Liver (tissue), 9 donors: ENCODE data around the gene ESRP2. TPM values are rescaled to one million over a fixed set of nuclear protein-coding genes. Genes with fewer than 3 reads are reported as not detected.

ENCODE experiments used
- DNase-seq: peaks from one replicate; pipeline ENCODE4 v3.0.0-alpha.2; 2017; ENCODE audit warnings: low spot score
- H3K27ac ChIP-seq, 2 donors: one replicate each; pipeline ENCODE4 v1.7.0; 2013; ENCODE audit warnings: inconsistent platforms in 2 of 2, low read length in 2 of 2, control low read depth in 1 of 2, low read depth in 1 of 2, mild to moderate bottlenecking in 1 of 2
- H3K27me3 ChIP-seq, 4 donors: one replicate each; pipeline versions ENCODE4 v1.6.1 to v1.7.0; 2013; ENCODE audit warnings: low read length in 3 of 4, inconsistent platforms in 1 of 4, mild to moderate bottlenecking in 1 of 4, moderate library complexity in 1 of 4; ENCODE audit not compliant: control insufficient read depth in 4 of 4, insufficient read depth in 4 of 4
- H3K36me3 ChIP-seq, 4 donors: one replicate each; pipeline versions ENCODE4 v1.6.1 to v1.7.0; 2013; ENCODE audit warnings: low read length in 3 of 4, mild to moderate bottlenecking in 3 of 4, low read depth in 1 of 4, moderate library complexity in 1 of 4; ENCODE audit not compliant: control insufficient read depth in 4 of 4, insufficient read depth in 3 of 4
- H3K4me1 ChIP-seq, 4 donors: one replicate each; pipeline versions ENCODE4 v1.6.1 to v1.7.0; 2013; ENCODE audit warnings: low read length in 3 of 4, mild to moderate bottlenecking in 3 of 4, moderate library complexity in 1 of 4; ENCODE audit not compliant: control insufficient read depth in 4 of 4, insufficient read depth in 4 of 4
- H3K4me3 ChIP-seq, 3 donors: one replicate each; pipeline versions ENCODE4 v1.6.1 to v1.7.0; 2013; ENCODE audit warnings: low read length in 3 of 3, control low read depth in 1 of 3, low read depth in 1 of 3, mild to moderate bottlenecking in 1 of 3
- H3K9ac ChIP-seq, 2 donors: one replicate each; pipeline ENCODE4 v1.7.0; 2013; ENCODE audit warnings: low read length in 2 of 2, mild to moderate bottlenecking in 2 of 2, moderate library complexity in 2 of 2, control low read depth in 1 of 2, low read depth in 1 of 2
- H3K9me3 ChIP-seq, 4 donors: one replicate each; pipeline versions ENCODE4 v1.6.1 to v1.7.0; 2013; ENCODE audit warnings: low read length in 3 of 4; ENCODE audit not compliant: control insufficient read depth in 4 of 4
- ATF3 ChIP-seq: IDR thresholded peaks from 2 replicates; pipeline ENCODE4 v1.6.1; 2016; ENCODE audit warnings: antibody characterized with exemption
- CTCF ChIP-seq: fragments of 150-350 bp; IDR thresholded peaks from 2 replicates; pipeline ENCODE4 v1.5.1; 2017; ENCODE audit warnings: improper control_type of control experiment, low read depth, low read length; ENCODE audit not compliant: missing input control
- EGR1 ChIP-seq, 2 donors: IDR thresholded peaks; 2 replicates each; pipeline ENCODE4 v1.6.1; 2016 to 2018; ENCODE audit warnings: antibody characterized with exemption in 2 of 2, low read depth in 2 of 2
- FOXA1 ChIP-seq: IDR thresholded peaks from 2 replicates; pipeline ENCODE4 v1.6.1; 2016; ENCODE audit warnings: antibody characterized with exemption
- FOXA2 ChIP-seq: IDR thresholded peaks from 2 replicates; pipeline ENCODE4 v1.6.1; 2016; ENCODE audit warnings: antibody characterized with exemption
- GABPA ChIP-seq, 2 donors: IDR thresholded peaks in 1 of 2; conservative IDR thresholded peaks in 1 of 2; 2 replicates each; pipeline ENCODE4 v1.6.1; 2016; ENCODE audit warnings: antibody characterized with exemption in 2 of 2, mild to moderate bottlenecking in 1 of 2, moderate library complexity in 1 of 2
- HNF4A ChIP-seq, 2 donors: conservative IDR thresholded peaks; 2 replicates each; pipeline ENCODE4 v1.6.1; 2016; ENCODE audit warnings: antibody characterized with exemption in 2 of 2, mild to moderate bottlenecking in 2 of 2
- HNF4G ChIP-seq: IDR thresholded peaks from 2 replicates; pipeline ENCODE4 v1.6.1; 2016; ENCODE audit warnings: antibody characterized with exemption
- JUND ChIP-seq, 2 donors: IDR thresholded peaks; 2 replicates each; pipeline ENCODE4 v1.6.1; 2016; ENCODE audit warnings: antibody characterized with exemption in 2 of 2
- MAX ChIP-seq: IDR thresholded peaks from 2 replicates; pipeline ENCODE4 v1.6.1; 2016; ENCODE audit warnings: antibody characterized with exemption
- NR2F2 ChIP-seq: IDR thresholded peaks from 2 replicates; pipeline ENCODE4 v1.6.1; 2016; ENCODE audit warnings: antibody characterized with exemption
- RAD21 ChIP-seq, 2 donors: IDR thresholded peaks; 2 replicates each; pipeline ENCODE4 v1.6.1; 2016; ENCODE audit warnings: antibody characterized with exemption in 2 of 2, mild to moderate bottlenecking in 2 of 2
- REST ChIP-seq: IDR thresholded peaks from 2 replicates; pipeline ENCODE4 v1.6.1; 2016; ENCODE audit warnings: antibody characterized with exemption, mild to moderate bottlenecking
- RXRA ChIP-seq, 2 donors: IDR thresholded peaks; 2 replicates each; pipeline ENCODE4 v1.6.1; 2017 to 2018; ENCODE audit warnings: antibody characterized with exemption in 2 of 2, mild to moderate bottlenecking in 1 of 2
- SP1 ChIP-seq: IDR thresholded peaks from 2 replicates; pipeline ENCODE4 v1.6.1; 2018; ENCODE audit warnings: antibody characterized with exemption, mild to moderate bottlenecking
- TAF1 ChIP-seq: conservative IDR thresholded peaks from 2 replicates; pipeline ENCODE4 v1.6.1; 2016; ENCODE audit warnings: antibody characterized with exemption, mild to moderate bottlenecking
- YY1 ChIP-seq: IDR thresholded peaks from 2 replicates; pipeline ENCODE4 v1.6.1; 2016; ENCODE audit warnings: antibody characterized with exemption, mild to moderate bottlenecking
- ZBTB33 ChIP-seq: IDR thresholded peaks from 2 replicates; pipeline ENCODE4 v1.6.1; 2016; ENCODE audit warnings: antibody characterized with exemption
- WGBS: extraction: QIAGEN DNeasy Blood & Tissue Kit; methylation state at CpG from one replicate; pipeline ENCODE4 v1.1.7; 2013; 5-methylcytosine and 5-hydroxymethylcytosine counted together
- polyA plus RNA-seq, 2 donors: library from polyadenylated mRNA; stranded (reverse) in 1 of 2; unstranded in 1 of 2; fragments of 200-250 nt in 1 of 2; fragments of >200 nt in 1 of 2; fragmentation: Nextera tagmentation in 1 of 2; extraction: Ambion mirVana in 1 of 2; gene quantifications; one replicate each; pipeline versions ENCODE4 v1.2.1 to v1.2.3, GENCODE V29; 2013 to 2015
- total RNA-seq, 2 donors: library from RNA; depleted of rRNA; stranded (reverse); fragments of >200 nt; gene quantifications; one replicate each; pipeline ENCODE4 v1.2.3, GENCODE V29; 2014
- donor health status: healthy.
- donor health status: healthy.
- donor health status: healthy.
- donor health status: healthy.
- donor health status: healthy.

Gene ESRP2
- total and polyA plus RNA-seq, 4 donors, result 21.0 to 84.8 (median 45.7) TPM

GRCh38 chr16:68249371-68249770 lies 13.4 kb upstream of the ESRP2 start:
- DNase-seq, result no peak
- TF ChIP-seq FOXA1 (no peak), REST (no peak), HNF4G (no peak)
- H3K9ac ChIP-seq, result no peak overlapping the region
- H3K36me3 ChIP-seq, result peaks cover 0 to 8% (median 6%) of the 10 kb centered on the region in 4 donors
- H3K27ac ChIP-seq, result no peak overlapping the region
- WGBS, result 88% methylated on average over 4 of the region's 4 CpGs
- no peak overlapping the region for H3K4me3 ChIP-seq
- H3K4me1 ChIP-seq, result peaks cover 3 to 40% (median 32%) of the 10 kb centered on the region in 4 donors
- no peaks in the 10 kb centered on the region for H3K9me3 ChIP-seq
- no peaks in the 10 kb centered on the region for H3K27me3 ChIP-seq

- WGBS, result 55% methylated on average over 4 of the region's 4 CpGs
- H3K9ac ChIP-seq, result no peak overlapping the region
- H3K27me3 ChIP-seq, result no peaks in the 10 kb centered on the region
- no peak for TF ChIP-seq ZBTB33
- TF ChIP-seq CTCF, result no peak
- TF ChIP-seq HNF4G, result peak; percentile 19
- TF ChIP-seq HNF4A (conservative IDR thresholded peaks at IDR 0.05), result peak; percentile 74 to 84
- no peak for TF ChIP-seq FOXA2
- TF ChIP-seq SP1, result peak; percentile 64
- TF ChIP-seq YY1, result peak; percentile 54
- no peak for TF ChIP-seq FOXA1
- TF ChIP-seq GABPA (IDR thresholded peaks at IDR 0.05 in 1 of 2, conservative IDR thresholded peaks at IDR 0.05 in 1 of 2), result no peak
- TF ChIP-seq RXRA (IDR thresholded peaks at IDR 0.05), result peak; percentile 12 to 57
- no peak for TF ChIP-seq TAF1
- no peak for TF ChIP-seq REST
- no peak for TF ChIP-seq NR2F2
- no peak for TF ChIP-seq EGR1 (IDR thresholded peaks at IDR 0.05; ENCODE audit: low read depth in 2 of 2)
- no peak for TF ChIP-seq JUND (IDR thresholded peaks at IDR 0.05)
- peak; percentile 37 for TF ChIP-seq MAX
- TF ChIP-seq RAD21 (IDR thresholded peaks at IDR 0.05), result no peak
- no peak for TF ChIP-seq ATF3
- peak overlapping the region in 1 of 2 donors; percentile 17 for H3K27ac ChIP-seq
- peaks cover 0 to 6% (median 4%) of the 10 kb centered on the region in 4 donors for H3K36me3 ChIP-seq
- DNase-seq, result no peak
- no peak overlapping the region for H3K4me3 ChIP-seq
- no peaks in the 10 kb centered on the region for H3K9me3 ChIP-seq
- peaks cover 4 to 43% (median 35%) of the 10 kb centered on the region in 4 donors for H3K4me1 ChIP-seq
Observed at GRCh38 chr16:68247932-68248331, 12.0 kb upstream of the ESRP2 start.
